HK-2 (cell line): ENCODE results near the gene FAM78A.
"Not testable (repeated sequence)": the region's sequence is repeated elsewhere in the genome, so short reads cannot be mapped to it uniquely, and the experiment has no call there.

Experiments
- DNase-seq: peaks from one replicate; pipeline ENCODE4 v3.0.0-alpha.2; 2018; ENCODE audit not compliant: unreplicated experiment

Gene FAM78A

DNA sequence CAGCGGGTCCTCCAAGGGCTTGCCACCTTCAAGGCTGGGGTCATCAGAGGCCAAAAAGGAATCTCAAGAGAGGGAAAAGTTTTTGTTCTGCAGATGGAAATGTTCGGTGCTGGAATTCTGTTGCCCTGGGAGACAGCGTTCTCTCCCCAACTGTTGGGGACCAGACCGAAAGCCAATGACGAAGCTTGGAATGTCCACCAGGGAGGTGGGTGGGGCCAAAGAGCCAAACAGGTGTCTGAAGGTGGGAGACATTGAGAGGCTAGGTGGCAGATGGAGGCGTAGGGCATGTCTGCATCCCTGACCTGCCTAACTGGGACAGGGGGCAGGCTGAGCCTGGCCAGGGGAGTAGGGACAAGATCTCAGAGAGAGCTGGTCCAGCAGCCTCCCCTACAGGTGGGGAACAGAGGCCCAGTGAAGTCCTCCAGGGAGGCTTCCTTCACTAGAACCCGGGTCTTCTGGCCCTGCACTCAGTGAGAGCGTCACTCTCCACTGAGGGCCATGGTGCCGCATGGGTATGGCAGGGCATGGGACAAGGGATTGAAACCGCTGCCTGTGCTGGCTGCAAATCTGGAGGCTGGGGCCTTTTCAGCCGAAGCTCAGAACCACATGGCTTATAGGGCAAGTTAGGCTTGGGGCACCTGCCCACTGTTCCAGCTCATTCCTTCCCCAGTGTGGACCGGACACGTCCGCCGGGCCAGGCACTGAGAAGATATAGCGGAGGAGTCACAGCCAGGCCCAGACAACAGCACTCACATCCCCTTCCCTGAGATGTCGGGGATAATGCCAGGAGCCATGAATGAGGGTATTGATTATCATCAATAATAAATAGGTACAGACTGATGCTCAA, 5.0 kb upstream of the FAM78A start:
- DNase-seq: no peak

- DNase-seq: no peak
Measured at GRCh38 chr9:131280660-131281059, 4.3 kb upstream of the FAM78A start.

- no peak for DNase-seq
Measured at GRCh38 chr9:131279863-131280570, 3.7 kb upstream of the FAM78A start.

DNA sequence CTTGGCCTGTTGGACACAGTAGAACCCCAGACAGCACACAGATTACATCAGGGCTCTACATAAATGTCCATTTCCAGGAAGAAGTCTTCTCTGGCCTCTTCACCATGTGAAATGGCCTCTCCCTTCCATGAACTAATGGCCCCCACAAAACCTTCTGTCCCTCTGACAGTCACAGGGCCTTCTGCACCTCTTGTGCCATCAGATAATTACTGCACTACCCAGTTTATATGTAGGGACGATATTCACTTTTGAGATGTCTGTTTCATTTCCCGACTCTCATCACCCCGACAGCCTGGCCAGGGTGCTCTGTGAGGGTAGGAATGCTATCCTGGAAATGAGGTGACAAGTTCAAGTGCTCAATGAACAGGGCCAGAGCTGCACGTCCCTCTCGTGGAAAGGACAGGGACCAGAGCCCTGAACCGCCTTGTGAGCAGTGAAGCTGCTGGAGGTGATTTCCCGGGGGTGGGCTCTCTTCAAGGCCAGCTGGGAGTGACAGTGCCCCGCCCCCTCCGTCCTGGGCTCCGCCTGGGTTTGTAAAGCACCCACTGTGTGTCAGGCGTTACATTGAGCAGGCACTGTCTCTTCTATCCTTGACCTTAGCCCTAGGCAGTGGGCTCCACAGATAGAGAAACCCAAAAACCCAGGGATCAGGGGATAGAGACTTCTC, 3.0 kb upstream of the FAM78A start:
- DNase-seq: no peak

- no peak for DNase-seq
Measured at GRCh38 chr9:131278702-131279111, 2.4 kb upstream of the FAM78A start.

DNA sequence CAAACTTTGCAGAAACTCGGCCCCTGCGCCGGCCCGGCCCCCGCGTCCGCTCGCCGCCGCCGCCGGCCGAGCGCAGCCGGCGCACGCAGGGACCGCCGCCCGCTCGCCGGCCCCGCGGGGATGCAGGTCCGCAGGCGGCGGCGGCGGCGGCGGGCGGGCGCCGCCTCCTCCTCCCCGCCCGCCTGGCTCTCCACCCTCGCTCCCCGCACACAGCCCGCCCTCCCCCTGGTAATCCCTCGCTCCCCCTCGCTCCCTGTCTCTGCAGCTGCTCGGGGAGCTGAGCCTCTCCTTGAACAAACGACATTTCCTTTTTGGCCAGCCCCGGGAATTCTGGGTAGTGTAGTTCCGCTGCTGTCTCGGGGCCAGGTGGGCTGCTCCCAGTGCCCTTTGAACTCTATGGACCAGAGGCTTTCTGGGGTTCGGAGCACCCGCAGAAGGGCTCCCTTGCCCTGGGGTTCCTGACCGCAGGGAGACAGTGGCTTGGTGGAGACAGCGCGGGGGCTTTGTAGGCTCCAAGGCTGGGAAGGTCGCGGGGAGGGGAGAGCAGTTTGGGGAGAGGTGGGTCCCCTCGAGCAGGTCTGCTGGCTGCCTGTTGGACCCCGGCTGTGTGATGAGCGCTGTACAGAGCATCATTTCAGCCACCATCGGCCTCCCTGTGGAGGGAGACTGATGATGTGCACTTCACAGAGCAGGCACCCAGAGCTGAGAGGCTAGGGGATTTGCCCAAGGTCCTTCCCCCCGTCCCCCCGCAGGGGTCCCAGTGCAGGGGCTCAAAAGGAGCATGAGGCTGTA, 1.8 kb upstream of the FAM78A start:
- DNase-seq: peak; percentile 74

DNA sequence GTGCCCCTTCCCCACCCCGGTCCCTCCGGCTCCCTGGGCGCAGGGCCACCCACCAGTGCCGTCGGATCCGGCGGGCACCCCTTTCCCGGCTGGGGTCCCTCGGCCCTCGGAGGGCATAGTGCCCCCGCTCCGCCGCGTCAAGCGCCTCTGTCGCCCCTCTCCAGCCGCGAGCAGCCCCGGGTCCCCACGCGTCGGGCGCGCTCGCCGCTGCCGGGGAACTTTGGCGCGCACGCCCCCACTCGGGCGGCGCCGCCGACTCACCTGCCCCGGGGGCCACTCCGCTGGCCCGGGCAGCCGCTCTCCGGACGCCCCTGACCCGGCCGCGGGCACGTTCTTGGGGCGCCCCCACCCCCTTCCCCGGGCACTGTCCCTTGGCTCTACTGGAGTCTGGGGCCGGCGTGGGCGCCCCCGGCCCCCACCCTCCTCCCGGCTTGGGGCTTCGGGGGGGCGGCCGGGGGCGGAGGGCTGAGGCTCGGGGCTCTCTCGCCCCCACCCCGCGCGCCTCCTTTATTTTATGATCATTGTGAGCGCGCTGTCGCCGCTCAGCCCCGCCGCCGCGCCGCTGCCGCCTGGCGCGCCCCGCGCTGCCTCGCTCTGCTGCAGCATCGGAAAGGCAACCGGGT, 1.1 kb upstream of the FAM78A start:
- DNase-seq: no peak

DNA sequence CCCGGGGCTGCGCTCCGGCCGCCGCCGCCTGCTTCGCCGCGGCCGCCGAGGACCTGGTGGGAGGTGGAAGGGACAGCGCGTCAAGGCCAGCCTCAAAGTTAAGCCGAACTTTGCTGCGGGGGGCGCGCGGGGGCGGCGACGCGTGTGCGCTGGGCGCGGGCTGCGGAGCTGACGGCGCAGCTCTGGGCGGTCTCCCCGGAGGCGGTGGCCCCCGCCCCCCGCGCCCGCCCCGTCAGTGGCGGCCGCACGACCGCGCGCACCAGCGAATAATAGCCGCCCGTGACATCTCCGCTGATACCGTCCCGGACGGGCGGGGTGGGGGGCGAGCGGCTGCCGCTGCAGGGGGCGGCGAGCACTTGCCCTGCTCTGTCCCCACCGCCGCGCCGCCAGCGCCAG, 579 bp upstream of the FAM78A start:
- DNase-seq: no peak

- DNase-seq: no peak
Measured at GRCh38 chr9:131275332-131276093, 797 bp downstream of the FAM78A start.

GRCh38 chr9:131274674-131275331, 1.5 kb downstream of the FAM78A start:
- no peak for DNase-seq

GRCh38 chr9:131273856-131274673, 2.2 kb downstream of the FAM78A start:
- no peak for DNase-seq

DNA sequence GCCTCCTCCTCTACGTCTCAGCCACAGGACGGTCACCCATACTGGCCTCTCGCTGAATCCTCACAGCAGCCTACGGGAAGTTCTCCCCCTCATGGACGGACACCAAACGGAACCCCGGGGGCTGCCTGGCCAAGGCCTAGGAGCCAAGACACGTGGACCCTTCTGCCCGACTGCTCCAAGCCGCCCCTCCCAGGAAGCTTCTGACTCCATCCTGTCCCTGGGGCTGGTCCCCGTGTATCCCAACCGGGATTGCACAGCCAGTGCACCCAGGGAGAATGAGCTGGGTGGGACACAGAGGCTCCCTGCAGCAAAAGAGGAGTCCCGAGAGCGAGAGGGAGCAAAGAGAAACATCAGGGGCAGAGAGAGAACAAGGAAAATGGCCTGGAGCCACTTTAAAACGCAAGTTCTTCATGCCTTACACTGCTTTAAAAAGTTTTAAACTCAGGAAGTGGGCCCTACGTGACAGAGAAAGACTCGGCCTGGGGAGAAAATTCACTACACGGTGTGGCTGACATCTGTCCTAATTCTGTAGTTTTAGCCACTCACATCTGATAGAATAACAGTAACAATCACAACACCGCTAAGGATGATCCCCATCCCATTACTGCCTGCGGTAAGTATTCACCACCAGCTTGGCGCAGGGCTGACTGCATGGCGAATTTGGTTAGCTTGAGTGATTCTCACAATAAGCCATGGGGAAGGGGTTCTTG, 3.0 kb downstream of the FAM78A start:
- no peak for DNase-seq

GRCh38 chr9:131272212-131272611, 4.1 kb downstream of the FAM78A start:
- DNase-seq: no peak

GRCh38 chr9:131271506-131271931, 4.8 kb downstream of the FAM78A start:
- no peak for DNase-seq

GRCh38 chr9:131271016-131271273, 5.4 kb downstream of the FAM78A start:
- not testable (repeated sequence) for DNase-seq

GRCh38 chr9:131270171-131271015, 5.9 kb downstream of the FAM78A start:
- DNase-seq: no peak

- no peak for DNase-seq
Measured at GRCh38 chr9:131266266-131267229, 9.8 kb downstream of the FAM78A start.
